Mesenchymal stem cell (in vitro differentiated cells and primary cell): ENCODE data around the gene SMS.

Experiments used
- DNase-seq: peaks from one replicate; pipeline ENCODE4 v3.0.0-alpha.2; 2013
- H2AFZ ChIP-seq: one replicate; pipeline ENCODE4 v1.6.1; 2013; ENCODE audit warnings: low read depth, mild to moderate bottlenecking, control low read depth, inconsistent platforms, low read length, moderate library complexity
- H2AK5ac ChIP-seq: 2 replicates; pipeline ENCODE4 v1.6.1; 2013; ENCODE audit warnings: low read length, moderate library complexity, mild to moderate bottlenecking, inconsistent platforms; ENCODE audit not compliant: severe bottlenecking
- H2BK120ac ChIP-seq: one replicate; pipeline ENCODE4 v1.6.1; 2013; ENCODE audit warnings: low read depth, mild to moderate bottlenecking, inconsistent platforms, low read length, moderate library complexity
- H2BK12ac ChIP-seq, 2 experiments: one replicate each; pipeline ENCODE4 v1.6.1; 2013; ENCODE audit warnings: inconsistent platforms in 2 of 2, low read length in 2 of 2, mild to moderate bottlenecking in 2 of 2, moderate library complexity in 2 of 2, control low read depth in 1 of 2
- H2BK15ac ChIP-seq: one replicate; pipeline ENCODE4 v1.6.1; 2013; ENCODE audit warnings: mild to moderate bottlenecking, low read depth, inconsistent platforms; ENCODE audit not compliant: poor library complexity, severe bottlenecking
- H2BK5ac ChIP-seq: 2 replicates; pipeline ENCODE4 v1.6.1; 2013; ENCODE audit warnings: low read depth, mild to moderate bottlenecking, low read length, control low read depth, inconsistent platforms; ENCODE audit not compliant: poor library complexity, severe bottlenecking
- H3K14ac ChIP-seq, 2 experiments: one replicate each; pipeline ENCODE4 v1.6.1; 2013; ENCODE audit warnings: inconsistent platforms in 2 of 2, low read length in 2 of 2, control low read depth in 1 of 2, mild to moderate bottlenecking in 1 of 2, moderate library complexity in 1 of 2
- H3K18ac ChIP-seq, 2 experiments: one replicate each; pipeline ENCODE4 v1.6.1; 2013; ENCODE audit warnings: inconsistent platforms in 2 of 2, low read length in 2 of 2, control low read depth in 1 of 2, low read depth in 1 of 2, mild to moderate bottlenecking in 1 of 2
- H3K23ac ChIP-seq, 2 experiments: one replicate each; pipeline ENCODE4 v1.6.1; 2013; ENCODE audit warnings: inconsistent platforms in 2 of 2, low read length in 2 of 2, mild to moderate bottlenecking in 2 of 2, moderate library complexity in 2 of 2, control low read depth in 1 of 2
- H3K27ac ChIP-seq: 2 replicates; pipeline ENCODE4 v1.5.1; 2013; ENCODE audit warnings: mild to moderate bottlenecking, moderate library complexity, low read length, control low read depth, inconsistent platforms; ENCODE audit not compliant: poor library complexity, severe bottlenecking
- H3K27me3 ChIP-seq, 2 experiments: 2 replicates each; pipeline versions ENCODE4 v1.6.1 to v1.7.0; 2013; ENCODE audit warnings: low read length in 2 of 2, mild to moderate bottlenecking in 2 of 2, moderate library complexity in 2 of 2, control low read depth in 1 of 2, inconsistent platforms in 1 of 2; ENCODE audit not compliant: control insufficient read depth in 1 of 2, insufficient read depth in 1 of 2
- H3K36me3 ChIP-seq, 2 experiments: 2 replicates each; pipeline versions ENCODE4 v1.6.1 to v1.7.0; 2013; ENCODE audit warnings: low read length in 2 of 2, control low read depth in 1 of 2, inconsistent platforms in 1 of 2, low read depth in 1 of 2, mild to moderate bottlenecking in 1 of 2; ENCODE audit not compliant: insufficient read depth in 2 of 2, control insufficient read depth in 1 of 2
- H3K4ac ChIP-seq, 2 experiments: one replicate each; pipeline ENCODE4 v1.6.1; 2013; ENCODE audit warnings: inconsistent platforms in 2 of 2, low read length in 2 of 2, mild to moderate bottlenecking in 2 of 2, moderate library complexity in 2 of 2, control low read depth in 1 of 2, low read depth in 1 of 2
- H3K4me1 ChIP-seq: 2 replicates; pipeline ENCODE4 v1.6.1; 2013; ENCODE audit warnings: low read depth, low read length, control low read depth; ENCODE audit not compliant: control insufficient read depth, insufficient read depth
- H3K4me2 ChIP-seq: 2 replicates; pipeline ENCODE4 v1.6.1; 2013; ENCODE audit warnings: low read length, mild to moderate bottlenecking, inconsistent platforms; ENCODE audit not compliant: poor library complexity, severe bottlenecking
- H3K4me3 ChIP-seq, 2 experiments: 2 replicates each; pipeline versions ENCODE4 v1.5.1 to v1.7.0; 2013; ENCODE audit warnings: low read length in 2 of 2, mild to moderate bottlenecking in 2 of 2, control low read depth in 1 of 2, low read depth in 1 of 2; ENCODE audit not compliant: insufficient read depth in 1 of 2
- H3K79me1 ChIP-seq: replicated peaks from 2 replicates; pipeline ENCODE4 v1.6.1; 2013; ENCODE audit warnings: mild to moderate bottlenecking, control low read depth, low read length, inconsistent platforms; ENCODE audit not compliant: poor library complexity, severe bottlenecking
- H3K9ac ChIP-seq: 2 replicates; pipeline ENCODE4 v1.7.0; 2013; ENCODE audit warnings: mild to moderate bottlenecking, low read length, moderate library complexity
- H3K9me3 ChIP-seq: 2 replicates; pipeline ENCODE4 v1.7.0; 2013; ENCODE audit warnings: mild to moderate bottlenecking, low read length; ENCODE audit not compliant: control insufficient read depth
- H4K8ac ChIP-seq: one replicate; pipeline ENCODE4 v1.6.1; 2013; ENCODE audit warnings: inconsistent platforms, mild to moderate bottlenecking, low read length, moderate library complexity
- H4K91ac ChIP-seq: one replicate; pipeline ENCODE4 v1.6.1; 2013; ENCODE audit warnings: mild to moderate bottlenecking, low read length, inconsistent platforms
- WGBS: methylation state at CpG from one replicate; pipeline ENCODE4 v1.1.7; 2013; ENCODE audit warnings: mixed read lengths; 5-methylcytosine and 5-hydroxymethylcytosine counted together

Gene SMS

GRCh38 chrX:21911481-21911880 lies 29.0 kb upstream of the SMS start:
- Histone ChIP-seq H3K9ac (no peak overlapping the region), H2BK5ac (no peak overlapping the region), H4K91ac (no peak overlapping the region), H3K18ac (no peak overlapping the region), H2BK120ac (no peak overlapping the region), H4K8ac (no peak overlapping the region), H2AK5ac (no peak overlapping the region), H3K27me3 (no peaks in the 10 kb centered on the region), H2BK15ac (no peak overlapping the region), H2BK12ac (no peak overlapping the region), H3K79me1 (no peaks in the 10 kb centered on the region), H3K4me1 (no peaks in the 10 kb centered on the region), H3K4me3 (no peak overlapping the region), H3K23ac (no peak overlapping the region), H3K4me2 (no peak overlapping the region), H3K9me3 (no peaks in the 10 kb centered on the region), H3K27ac (no peak overlapping the region), H3K36me3 (no peaks in the 10 kb centered on the region), H3K14ac (no peak overlapping the region), H2AFZ (no peak overlapping the region), H3K4ac (no peak overlapping the region)
- WGBS: 98% methylated on average over 3 of the region's 4 CpGs
- no peak for DNase-seq

- Histone ChIP-seq H3K23ac (no peak overlapping the region), H3K4me3 (no peak overlapping the region), H2BK15ac (no peak overlapping the region), H3K36me3 (no peaks in the 10 kb centered on the region), H3K27me3 (no peaks in the 10 kb centered on the region), H3K4me1 (no peaks in the 10 kb centered on the region), H3K9me3 (no peaks in the 10 kb centered on the region), H2BK12ac (no peak overlapping the region), H2AK5ac (no peak overlapping the region), H3K4me2 (no peak overlapping the region), H4K8ac (no peak overlapping the region), H3K9ac (no peak overlapping the region), H3K14ac (no peak overlapping the region), H3K27ac (no peak overlapping the region), H2BK120ac (no peak overlapping the region), H2AFZ (no peak overlapping the region), H3K18ac (no peak overlapping the region), H2BK5ac (no peak overlapping the region), H3K79me1 (no peaks in the 10 kb centered on the region), H4K91ac (no peak overlapping the region), H3K4ac (no peak overlapping the region)
- WGBS: 94% methylated on average over 1 of the region's 1 CpG
- DNase-seq: no peak
Measured at GRCh38 chrX:21912220-21912619, 28.3 kb upstream of the SMS start.

- Histone ChIP-seq H2AFZ (no peak overlapping the region), H2BK15ac (no peak overlapping the region), H3K4me3 (no peak overlapping the region), H3K4ac (no peak overlapping the region), H3K23ac (no peak overlapping the region), H2BK120ac (no peak overlapping the region), H3K27me3 (no peaks in the 10 kb centered on the region), H2BK5ac (no peak overlapping the region), H3K36me3 (no peaks in the 10 kb centered on the region), H3K9me3 (no peaks in the 10 kb centered on the region), H4K8ac (no peak overlapping the region), H3K27ac (no peak overlapping the region), H2AK5ac (no peak overlapping the region), H3K4me1 (no peaks in the 10 kb centered on the region), H3K14ac (no peak overlapping the region), H3K9ac (no peak overlapping the region), H3K79me1 (no peaks in the 10 kb centered on the region), H3K18ac (no peak overlapping the region), H4K91ac (no peak overlapping the region), H2BK12ac (no peak overlapping the region), H3K4me2 (no peak overlapping the region)
- DNase-seq: no peak
- WGBS: 95% methylated on average over 4 of the region's 4 CpGs
Measured at GRCh38 chrX:21912989-21913388, 27.5 kb upstream of the SMS start.

GRCh38 chrX:21926116-21926515 lies 14.4 kb upstream of the SMS start:
- Histone ChIP-seq H4K91ac (no peak overlapping the region), H3K9me3 (no peaks in the 10 kb centered on the region), H3K36me3 (no peaks in the 10 kb centered on the region), H4K8ac (no peak overlapping the region), H3K4me1 (no peaks in the 10 kb centered on the region), H3K79me1 (no peaks in the 10 kb centered on the region), H3K4me2 (no peak overlapping the region), H3K27ac (peak overlapping the region; percentile 23), H2BK5ac (no peak overlapping the region), H3K4ac (no peak overlapping the region), H3K18ac (no peak overlapping the region), H2AFZ (no peak overlapping the region), H2BK15ac (no peak overlapping the region), H2BK12ac (no peak overlapping the region), H3K23ac (no peak overlapping the region), H2AK5ac (no peak overlapping the region), H3K9ac (peak overlapping the region; percentile 88), H3K4me3 (peak overlapping the region in 1 of 2 experiments; percentile 58), H2BK120ac (no peak overlapping the region), H3K14ac (no peak overlapping the region), H3K27me3 (no peaks in the 10 kb centered on the region)
- DNase-seq: peak; percentile 29
- WGBS: 53% methylated on average over 2 of the region's 3 CpGs
